Vagina (tissue), 2 donors: ENCODE results near the gene ASTN2. TPM values are rescaled to one million over a fixed set of nuclear protein-coding genes. Genes with fewer than 3 reads are reported as not detected.

Source experiments
- DNase-seq, 2 donors: peaks; one replicate each; pipeline ENCODE4 v3.0.0-alpha.2; 2017; ENCODE audit errors: extremely low spot score in 2 of 2
- H3K27ac ChIP-seq: fragments of 200-600 bp; sonication (generic); one replicate; pipeline ENCODE4 v1.5.1; 2019
- H3K27me3 ChIP-seq: fragments of 200-600 bp; sonication (generic); one replicate; pipeline ENCODE4 v1.5.1; 2019
- H3K36me3 ChIP-seq, 2 donors: fragments of 200-600 bp; sonication (generic); one replicate each; pipeline ENCODE4 v1.5.1; 2017 to 2019
- H3K4me1 ChIP-seq: fragments of 200-600 bp; sonication (generic); one replicate; pipeline ENCODE4 v1.5.1; 2019
- H3K4me3 ChIP-seq, 2 donors: fragments of 200-600 bp; sonication (generic); 1 replicate in 1 of 2; 2 replicates in 1 of 2; pipeline ENCODE4 v1.5.1; 2016 to 2019
- H3K9me3 ChIP-seq: fragments of 200-600 bp; sonication (generic); one replicate; pipeline ENCODE4 v1.5.1; 2019
- CTCF ChIP-seq, 3 experiments: fragments of 450-650 bp in 2 of 3; fragments of 200-600 bp in 1 of 3; sonication (generic) in 1 of 3; IDR thresholded peaks; one replicate each; pipeline ENCODE4 v1.5.1; 2017 to 2019; ENCODE audit warnings: antibody characterized with exemption in 3 of 3, mild to moderate bottlenecking in 2 of 3, moderate library complexity in 2 of 3
- POLR2A ChIP-seq, 2 donors: fragments of 450-650 bp; IDR thresholded peaks; one replicate each; pipeline ENCODE4 v1.6.1; 2017; ENCODE audit warnings: antibody characterized with exemption in 2 of 2, mild to moderate bottlenecking in 2 of 2, moderate library complexity in 2 of 2
- POLR2AphosphoS5 ChIP-seq, 2 donors: sonication (generic); formaldehyde crosslinking; IDR thresholded peaks; one replicate each; pipeline ENCODE4 v1.9.0; 2017; ENCODE audit warnings: antibody characterized with exemption in 2 of 2, mild to moderate bottlenecking in 2 of 2, low read depth in 1 of 2; ENCODE audit not compliant: insufficient read depth in 1 of 2
- intact Hi-C: fragments of 100-400 bp; cut with DNase I; formaldehyde crosslinking; loops from one replicate; pipeline ENCODE4 v1.15.1; 2023
- total RNA-seq: library from RNA; depleted of rRNA; stranded (reverse); fragments of >200 nt; gene quantifications from one replicate; pipeline ENCODE4 v1.2.3, GENCODE V29; 2016

ASTN2 gene
- total RNA-seq, 1 donor from 2014 or later = 4.4 TPM

- intact Hi-C loops = no loop called here
- no peak overlapping the region for H3K27ac ChIP-seq
- H3K9me3 ChIP-seq = no peaks in the 10 kb centered on the region
- no peaks in the 10 kb centered on the region for H3K27me3 ChIP-seq
- no peak overlapping the region for H3K4me3 ChIP-seq
- H3K4me1 ChIP-seq = peaks cover 17% of the 10 kb centered on the region
- DNase-seq = no peak
- H3K36me3 ChIP-seq = peaks cover 0 to 22% of the 10 kb centered on the region in 2 donors
- TF ChIP-seq POLR2AphosphoS5 (IDR thresholded peaks at IDR 0.05; ENCODE audit: insufficient read depth in 1 of 2, low read depth in 1 of 2) (no peak), CTCF (IDR thresholded peaks at IDR 0.05) (no peak), POLR2A (IDR thresholded peaks at IDR 0.05) (no peak)
Observed at GRCh38 chr9:116701940-116702642, 712.8 kb downstream of the ASTN2 start.

- Histone ChIP-seq H3K27ac (no peak overlapping the region), H3K36me3 (peaks cover 0 to 22% of the 10 kb centered on the region in 2 donors), H3K9me3 (no peaks in the 10 kb centered on the region), H3K4me1 (peaks cover 17% of the 10 kb centered on the region), H3K4me3 (no peak overlapping the region), H3K27me3 (no peaks in the 10 kb centered on the region)
- no peak for DNase-seq
- intact Hi-C loops = no loop called here
- TF ChIP-seq POLR2AphosphoS5 (IDR thresholded peaks at IDR 0.05; ENCODE audit: insufficient read depth in 1 of 2, low read depth in 1 of 2) (no peak), CTCF (IDR thresholded peaks at IDR 0.05) (no peak), POLR2A (IDR thresholded peaks at IDR 0.05) (no peak)
Observed at GRCh38 chr9:116700882-116701865, 713.7 kb downstream of the ASTN2 start.

- H3K27me3 ChIP-seq = no peaks in the 10 kb centered on the region
- H3K4me1 ChIP-seq = peaks cover 26% of the 10 kb centered on the region
- H3K9me3 ChIP-seq = no peaks in the 10 kb centered on the region
- no peak overlapping the region for H3K27ac ChIP-seq
- DNase-seq = no peak
- no peak overlapping the region for H3K4me3 ChIP-seq
- TF ChIP-seq CTCF (IDR thresholded peaks at IDR 0.05) (no peak), POLR2A (IDR thresholded peaks at IDR 0.05) (no peak), POLR2AphosphoS5 (IDR thresholded peaks at IDR 0.05; ENCODE audit: insufficient read depth in 1 of 2, low read depth in 1 of 2) (no peak)
- H3K36me3 ChIP-seq = peaks cover 0 to 22% of the 10 kb centered on the region in 2 donors
- intact Hi-C loops = no loop called here
Observed at GRCh38 chr9:116700279-116700678, 714.6 kb downstream of the ASTN2 start.

GRCh38 chr9:116697887-116698286 lies 717.0 kb downstream of the ASTN2 start:
- H3K4me1 ChIP-seq = peaks cover 45% of the 10 kb centered on the region
- no peaks in the 10 kb centered on the region for H3K27me3 ChIP-seq
- no peak for DNase-seq
- TF ChIP-seq POLR2AphosphoS5 (IDR thresholded peaks at IDR 0.05; ENCODE audit: insufficient read depth in 1 of 2, low read depth in 1 of 2) (no peak), POLR2A (IDR thresholded peaks at IDR 0.05) (no peak), CTCF (IDR thresholded peaks at IDR 0.05) (no peak)
- intact Hi-C loops = no loop called here
- H3K27ac ChIP-seq = no peak overlapping the region
- H3K9me3 ChIP-seq = no peaks in the 10 kb centered on the region
- H3K4me3 ChIP-seq = no peak overlapping the region
- peaks cover 0 to 22% of the 10 kb centered on the region in 2 donors for H3K36me3 ChIP-seq
